ENCODE results near the gene OR10J1. TPM values are rescaled to one million over a fixed set of nuclear protein-coding genes. Genes with fewer than 3 reads are reported as not detected.
A peak's percentile ranks its signal among the peaks of the same experiment; 100 is the strongest.
"Not testable (repeated sequence)": the region's sequence is repeated elsewhere in the genome, so short reads cannot be mapped to it uniquely, and the experiment has no call there.

Gene OR10J1, protein sequence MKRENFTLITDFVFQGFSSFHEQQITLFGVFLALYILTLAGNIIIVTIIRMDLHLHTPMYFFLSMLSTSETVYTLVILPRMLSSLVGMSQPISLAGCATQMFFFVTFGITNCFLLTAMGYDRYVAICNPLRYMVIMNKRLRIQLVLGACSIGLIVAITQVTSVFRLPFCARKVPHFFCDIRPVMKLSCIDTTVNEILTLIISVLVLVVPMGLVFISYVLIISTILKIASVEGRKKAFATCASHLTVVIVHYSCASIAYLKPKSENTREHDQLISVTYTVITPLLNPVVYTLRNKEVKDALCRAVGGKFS
- not detected for total RNA-seq

GRCh38 chr1:159439422-159439821 is at the start of gene OR10J1:
Gene OR10J1, plus strand, starts transcription at chr1:159439722. Its CDS starts 70 bp downstream, at chr1:159439792.
- no peak for DNase-seq (ENCODE audit: low spot score)

DNA sequence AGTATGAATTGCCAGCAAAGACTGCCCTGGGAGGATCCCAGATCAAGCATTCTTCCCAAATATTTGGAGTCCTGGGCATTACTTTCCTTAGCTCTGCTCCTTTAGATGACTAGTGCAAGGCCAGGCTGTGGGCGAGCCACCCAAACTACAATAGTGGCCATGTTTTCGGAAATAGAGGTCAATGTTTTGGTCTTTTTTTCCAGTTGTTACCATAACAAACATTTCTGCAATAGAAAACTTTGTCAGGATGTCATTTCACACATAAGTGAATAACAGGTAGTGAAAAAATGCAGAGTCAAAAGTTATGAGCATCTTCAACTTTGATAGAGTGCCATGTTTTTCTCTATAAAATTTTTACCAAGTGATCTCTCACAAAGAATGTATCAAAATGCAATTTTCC is 32.7 kb upstream of the OR10J1 start:
- no peak for DNase-seq (ENCODE audit: low spot score)

GRCh38 chr1:159408862-159409400 is 30.6 kb upstream of the OR10J1 start:
- no peak for DNase-seq (ENCODE audit: low spot score)

DNA sequence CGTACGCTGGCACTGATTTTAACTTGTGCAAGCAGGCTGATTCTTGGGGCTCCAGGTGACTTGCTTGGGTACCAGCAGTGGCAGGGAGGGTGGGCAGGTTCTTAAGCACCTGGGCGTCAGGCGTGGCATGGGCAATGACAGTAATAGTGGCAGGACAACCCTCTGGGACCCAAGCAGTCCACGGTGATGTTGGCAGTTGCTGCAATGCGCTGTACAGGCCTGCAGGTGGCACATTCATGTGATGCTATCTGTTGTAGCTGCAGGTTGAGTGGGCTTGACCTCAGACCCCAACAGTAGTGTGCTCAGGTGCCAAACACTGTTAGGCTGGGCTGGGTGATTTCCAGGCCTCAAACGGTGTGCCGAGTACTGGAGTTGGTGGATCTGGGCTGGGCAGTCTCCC is 17.7 kb upstream of the OR10J1 start:
- DNase-seq (ENCODE audit: low spot score), result no peak

DNA sequence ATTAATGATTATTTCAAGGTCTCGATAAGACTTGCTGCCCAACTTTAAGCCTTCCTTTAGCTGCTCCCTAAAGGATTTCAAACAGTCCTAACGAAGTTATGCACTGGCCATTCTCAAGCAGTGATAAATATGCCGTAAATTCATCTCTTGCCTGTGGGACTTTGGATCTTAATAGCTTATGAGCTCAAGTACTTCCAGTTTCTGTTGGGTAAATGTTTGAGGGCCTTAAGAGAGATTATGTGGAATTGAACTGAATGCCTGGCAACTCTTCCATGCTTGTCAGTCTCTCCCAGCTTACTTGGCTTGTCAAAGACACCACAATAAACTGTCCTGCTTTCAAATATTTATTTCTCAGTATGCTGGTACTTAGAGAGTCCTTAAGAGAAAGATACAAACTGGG is 11.0 kb upstream of the OR10J1 start:
- no peak for DNase-seq (ENCODE audit: low spot score)

DNA sequence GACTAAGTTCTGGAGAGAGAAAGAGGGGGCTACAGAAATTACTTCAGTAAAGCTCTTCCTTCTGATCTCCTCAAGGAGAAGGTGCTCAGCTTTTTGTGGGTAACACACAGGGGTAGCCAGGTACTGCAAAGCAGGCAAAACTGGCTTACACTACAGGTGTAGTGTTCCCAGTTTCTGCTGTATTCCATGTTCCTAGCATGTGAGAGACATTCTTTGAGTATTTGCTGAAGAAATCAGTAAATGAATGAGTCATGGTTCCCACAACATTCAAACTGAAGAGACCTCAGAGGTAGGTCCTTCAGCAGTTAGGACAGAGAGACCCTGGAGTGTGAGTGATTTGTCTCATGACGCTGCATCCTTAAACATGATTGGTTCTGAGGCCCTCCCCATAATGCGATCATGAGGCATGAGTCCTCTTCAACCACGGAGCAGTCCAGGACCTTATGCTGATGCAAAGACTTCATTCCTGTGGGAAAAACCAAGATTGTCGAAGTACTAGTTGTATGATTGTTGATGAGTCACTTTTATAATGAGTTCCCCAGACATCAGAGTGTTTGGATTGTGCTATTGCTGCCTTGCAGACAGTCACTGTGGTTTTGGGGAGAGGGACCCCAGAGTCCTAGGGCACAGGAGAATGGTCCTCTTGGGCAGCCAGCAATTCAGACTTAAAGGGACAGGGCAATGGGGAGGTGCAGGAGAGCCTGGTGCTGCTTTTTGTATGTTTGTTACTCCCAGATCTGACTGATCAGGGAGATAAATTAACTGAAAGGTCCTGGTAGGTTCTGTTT is 10.3 kb upstream of the OR10J1 start:
- DNase-seq (ENCODE audit: low spot score), result no peak

DNA sequence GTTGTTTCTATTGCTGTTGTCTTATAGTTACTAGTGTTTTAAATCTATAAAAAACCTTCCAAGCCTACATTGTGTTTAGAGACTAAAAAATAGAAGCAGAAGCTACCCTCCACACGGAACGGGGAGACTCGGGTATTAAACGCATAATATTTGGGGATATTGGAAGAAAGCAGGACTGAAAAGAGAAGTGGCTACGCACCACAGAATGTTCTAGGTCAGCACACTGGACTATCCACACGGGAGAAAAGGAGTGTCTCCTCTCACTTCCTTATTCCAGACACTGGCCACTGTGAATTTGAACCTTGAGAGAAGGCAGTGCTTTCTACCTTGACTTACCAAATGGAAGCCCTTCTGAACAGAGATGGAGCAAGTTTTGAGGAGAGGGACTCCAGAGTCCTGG is 8.5 kb upstream of the OR10J1 start:
- DNase-seq (ENCODE audit: low spot score), result no peak

GRCh38 chr1:159431904-159432303 is 7.6 kb upstream of the OR10J1 start, which contains the start of gene OR10J4:
Gene OR10J4, plus strand, starts transcription at chr1:159432204.
- DNase-seq (ENCODE audit: low spot score), result no peak

DNA sequence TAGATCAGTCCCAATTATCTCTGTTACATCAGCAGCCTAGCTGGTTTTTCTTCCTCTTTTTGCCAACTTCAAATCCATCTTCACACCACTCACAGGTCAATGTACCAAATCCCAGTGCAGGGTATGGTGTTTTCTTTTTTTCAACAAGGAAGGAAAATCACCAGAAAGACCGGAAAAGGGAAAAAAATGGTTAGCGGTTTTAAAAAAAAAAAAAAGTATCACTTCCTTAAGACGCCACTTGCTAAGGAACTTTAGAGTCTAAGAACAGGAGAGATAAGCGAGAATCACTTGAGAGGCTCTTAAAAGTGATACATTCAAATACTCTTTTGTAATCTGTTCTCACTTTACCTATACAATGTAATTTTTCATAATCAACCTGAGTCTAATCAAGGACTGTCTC is 3.1 kb upstream of the OR10J1 start:
- DNase-seq (ENCODE audit: low spot score), result peak; percentile 69

GRCh38 chr1:159441360-159441759 is 1.8 kb downstream of the OR10J1 start:
- DNase-seq (ENCODE audit: low spot score), result no peak

DNA sequence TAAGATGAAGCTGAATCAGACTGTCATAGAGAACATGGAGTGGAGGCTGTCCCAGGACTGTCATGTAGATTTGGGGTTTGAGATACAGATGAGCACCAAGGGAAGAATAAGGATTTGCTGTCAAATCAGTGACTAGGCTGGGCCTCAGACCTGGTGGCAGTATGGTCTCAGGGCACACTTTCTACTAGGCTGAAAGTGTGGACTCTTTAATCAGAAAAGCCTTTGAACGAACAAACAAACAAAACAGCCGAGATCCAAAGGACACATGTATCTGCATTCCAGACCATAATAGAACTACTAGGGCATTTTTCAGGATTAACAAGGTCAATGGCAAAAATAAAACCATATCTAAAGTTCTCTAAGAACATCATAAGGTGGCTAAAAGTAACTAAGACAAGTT is 2.9 kb downstream of the OR10J1 start:
- no peak for DNase-seq (ENCODE audit: low spot score)

DNA sequence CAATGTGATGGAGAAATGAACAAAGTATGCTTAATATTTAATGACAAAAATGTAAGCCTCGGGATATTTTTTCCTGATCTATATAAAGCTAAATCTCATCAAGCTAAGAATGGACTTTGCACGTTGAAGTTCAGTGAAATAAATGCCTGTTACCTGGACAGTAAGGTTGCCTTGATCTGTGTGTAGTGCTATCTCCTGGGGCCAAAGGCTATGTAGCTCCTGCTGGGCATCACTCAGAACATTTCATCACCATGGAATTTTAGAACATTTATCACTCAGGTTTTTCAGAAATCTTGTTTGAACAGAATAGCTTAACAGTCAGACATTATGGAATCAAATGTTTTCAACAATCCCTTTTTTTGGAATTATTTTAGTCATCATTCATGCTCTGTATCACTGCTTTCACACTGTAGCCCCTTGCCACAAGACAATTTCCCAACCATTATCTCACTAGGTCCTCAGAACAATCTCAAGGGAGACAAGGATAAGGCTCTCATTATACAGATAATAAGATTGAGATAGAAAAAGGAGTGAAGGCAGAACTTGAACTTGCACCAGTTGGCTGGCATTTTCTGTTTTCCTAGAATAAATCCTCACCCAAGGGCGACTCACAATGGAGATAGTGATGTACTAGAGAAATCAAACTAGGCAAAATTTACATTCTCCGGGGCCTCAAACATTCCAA is 3.7 kb downstream of the OR10J1 start:
- DNase-seq (ENCODE audit: low spot score), result no peak

GRCh38 chr1:159444511-159444910 is 5.0 kb downstream of the OR10J1 start:
- DNase-seq (ENCODE audit: low spot score), result no peak

DNA sequence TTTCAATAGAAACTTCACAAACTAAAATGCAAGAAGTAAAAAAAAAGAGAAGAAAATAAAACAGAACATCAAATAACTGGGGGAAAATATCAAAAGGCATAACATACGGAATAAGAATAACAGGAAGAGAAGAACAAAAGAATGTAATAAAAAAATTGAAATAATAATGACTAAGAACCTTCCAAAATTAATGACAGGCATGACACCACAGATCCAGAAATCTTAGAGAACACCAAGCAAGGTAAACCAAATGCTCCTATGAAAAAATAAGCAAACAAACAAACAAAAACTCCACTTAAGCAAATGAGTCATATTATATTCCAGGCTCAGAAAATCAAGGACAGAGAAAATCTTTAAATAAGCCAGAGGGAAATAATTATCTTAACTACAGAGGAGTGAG is 8.7 kb downstream of the OR10J1 start:
- no peak for DNase-seq (ENCODE audit: low spot score)

DNA sequence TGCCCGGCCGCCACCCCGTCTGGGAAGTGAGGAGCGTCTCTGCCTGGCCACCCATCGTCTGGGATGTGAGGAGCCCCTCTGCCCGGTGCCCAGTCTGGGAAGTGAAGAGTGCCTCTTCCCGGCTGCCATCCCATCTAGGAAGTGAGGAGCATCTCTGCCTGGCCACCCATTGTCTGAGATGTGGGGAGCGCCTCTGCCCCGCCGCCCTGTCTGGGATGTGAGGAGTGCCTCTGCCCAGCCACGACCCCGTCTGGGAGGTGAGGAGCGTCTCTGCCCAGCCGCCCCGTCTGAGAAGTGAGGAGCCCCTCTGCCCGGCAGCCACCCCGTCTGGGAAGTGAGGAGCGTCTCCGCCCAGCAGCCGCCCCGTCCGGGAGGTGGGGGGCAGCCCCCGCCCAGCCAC is 10.1 kb downstream of the OR10J1 start:
- DNase-seq (ENCODE audit: low spot score), result not testable (repeated sequence)

- no peak for DNase-seq (ENCODE audit: low spot score)
Measured at GRCh38 chr1:159459551-159459950, 20.0 kb downstream of the OR10J1 start.

DNA sequence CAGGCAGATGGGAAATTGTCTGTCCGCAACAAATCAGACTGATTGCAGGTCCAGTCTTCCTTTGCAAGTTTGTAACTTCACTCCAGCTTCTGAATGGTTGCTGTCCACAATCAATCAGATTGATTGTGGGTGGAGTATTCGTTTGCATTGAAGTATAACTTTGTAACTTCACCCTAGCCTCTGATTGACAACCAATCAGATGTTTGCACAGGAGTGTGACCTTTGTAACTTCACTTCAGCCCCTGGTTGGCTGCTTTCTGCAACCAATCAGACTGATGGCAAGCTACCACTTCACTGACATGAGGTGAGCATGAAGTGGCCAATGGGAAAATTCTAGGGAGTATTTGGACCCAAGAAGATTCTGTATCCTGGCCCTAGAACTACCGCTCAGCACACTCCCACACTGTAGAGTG is 25.7 kb downstream of the OR10J1 start:
- DNase-seq (ENCODE audit: low spot score), result no peak

GRCh38 chr1:159468321-159468720 is 28.8 kb downstream of the OR10J1 start:
- DNase-seq (ENCODE audit: low spot score), result no peak

- no peak for DNase-seq (ENCODE audit: low spot score)
Measured at GRCh38 chr1:159469921-159470533, 30.5 kb downstream of the OR10J1 start.

GRCh38 chr1:159473335-159473734 is 33.8 kb downstream of the OR10J1 start:
- no peak for DNase-seq (ENCODE audit: low spot score)

DNA sequence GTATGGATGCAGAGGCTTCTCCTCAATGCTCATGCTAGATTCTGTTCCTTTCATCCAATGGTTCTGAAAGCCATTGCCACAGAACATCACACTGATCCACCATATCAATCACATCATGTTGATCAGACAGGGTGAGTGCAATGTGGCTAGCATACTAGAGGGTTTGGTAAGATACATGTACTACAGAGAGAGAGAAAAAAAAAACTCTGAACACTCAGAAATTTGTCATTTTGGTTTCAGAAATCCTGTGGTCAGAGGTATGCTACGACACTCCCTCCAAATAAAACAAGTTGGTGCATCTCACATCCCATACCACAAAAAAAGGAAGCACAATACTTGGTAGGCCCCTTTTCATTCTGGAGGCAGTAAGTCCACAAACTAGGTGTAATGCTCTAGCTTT is 35.4 kb downstream of the OR10J1 start:
- no peak for DNase-seq (ENCODE audit: low spot score)

GRCh38 chr1:159483501-159483900 is 44.0 kb downstream of the OR10J1 start:
- no peak for DNase-seq (ENCODE audit: low spot score)
